ENCODE results near the gene GPR119.
"Not testable (repeated sequence)": the region's sequence is repeated elsewhere in the genome, so short reads cannot be mapped to it uniquely, and the experiment has no call there.

The GPR119 gene

DNA sequence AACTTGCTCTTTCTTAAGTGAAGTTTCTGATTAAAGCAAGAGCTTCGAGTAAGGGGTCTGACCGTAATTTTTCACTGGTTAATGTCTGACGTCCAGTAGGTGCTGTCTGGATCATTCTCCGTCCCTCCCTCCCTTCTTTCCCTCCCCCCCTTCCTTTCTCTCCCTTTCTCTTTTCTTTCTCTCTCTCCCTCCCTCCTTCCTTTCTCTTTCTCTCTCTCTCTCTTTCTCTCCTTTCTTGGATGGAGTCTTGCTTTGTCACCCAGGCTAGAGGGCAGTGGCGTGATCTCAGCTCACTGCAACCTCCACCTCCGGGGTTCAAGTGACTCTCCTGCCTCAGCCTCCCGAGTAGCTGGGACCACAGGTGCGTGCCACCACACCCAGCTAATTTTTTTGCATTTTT lies 46.6 kb downstream of the GPR119 start:
- not testable (repeated sequence) for DNase-seq

- no peak for DNase-seq
Observed at GRCh38 chrX:130336531-130336930, 48.9 kb downstream of the GPR119 start.

All from RPMI8226 (cell line).